ENCODE data around the gene SEC14L3. TPM values are rescaled to one million over a fixed set of nuclear protein-coding genes. Genes with fewer than 3 reads are reported as not detected.
A peak's percentile ranks its signal among the peaks of the same experiment; 100 is the strongest.

Gene SEC14L3
- total and polyA plus RNA-seq, 2 of the 13 experiments (the other 11 are each of a cell fraction or from before 2014, with no cell fraction given): not detected

GRCh38 chr22:30421695-30422480 lies 49.9 kb downstream of the SEC14L3 start (continued):
- TF ChIP-seq ZFP91 (CRISPR knock-in tag; IDR thresholded peaks at IDR 0.05; ENCODE audit: borderline replicate concordance) (no peak), ELF1 (CRISPR knock-in tag; IDR thresholded peaks at IDR 0.05) (no peak), ZNF556 (CRISPR knock-in tag; IDR thresholded peaks at IDR 0.05; ENCODE audit: borderline replicate concordance) (no peak), ZNF589 (CRISPR knock-in tag; conservative IDR thresholded peaks at IDR 0.05) (no peak), TFDP2 (CRISPR knock-in tag; IDR thresholded peaks at IDR 0.05) (peak; percentile 18; the same call in 1 of the 2 replicates), ZNF841 (CRISPR knock-in tag; IDR thresholded peaks at IDR 0.05; ENCODE audit: borderline replicate concordance) (no peak), ZNF333 (CRISPR knock-in tag; IDR thresholded peaks at IDR 0.05; ENCODE audit: borderline replicate concordance) (no peak), ATF1 (CRISPR knock-in tag; IDR thresholded peaks at IDR 0.05) (no peak), TOPORS (CRISPR knock-in tag; IDR thresholded peaks at IDR 0.05) (no peak), TIGD3 (CRISPR knock-in tag; IDR thresholded peaks at IDR 0.05; ENCODE audit: borderline replicate concordance) (no peak), ZNF33A (CRISPR knock-in tag; IDR thresholded peaks at IDR 0.05; ENCODE audit: borderline replicate concordance) (no peak), TGIF2 (CRISPR knock-in tag; IDR thresholded peaks at IDR 0.05) (peak; percentile 27; the same call in 1 of the 2 replicates), ZNF670 (CRISPR knock-in tag; IDR thresholded peaks at IDR 0.05; ENCODE audit: borderline replicate concordance) (no peak), HHEX (CRISPR knock-in tag; IDR thresholded peaks at IDR 0.05) (no peak), THRA (CRISPR knock-in tag; IDR thresholded peaks at IDR 0.05; ENCODE audit: borderline replicate concordance) (peak; percentile 55; the same call in 1 of the 2 replicates), ZNF224 (CRISPR knock-in tag; IDR thresholded peaks at IDR 0.05) (no peak), ZNF629 (CRISPR knock-in tag; conservative IDR thresholded peaks at IDR 0.05) (no peak; the same call in 1 of the 2 replicates), NR2F6 (IDR thresholded peaks at IDR 0.05) (peak; percentile 16; the same call in 1 of the 2 replicates), NR2F6 (CRISPR knock-in tag; IDR thresholded peaks at IDR 0.05) (peak; percentile 26; the same call in 1 of the 2 replicates), TEAD3 (CRISPR knock-in tag; optimal IDR thresholded peaks at IDR 0.05; ENCODE audit: borderline replicate concordance) (no peak)

Measured in HepG2 (cell line).